Bronchial epithelial cell (primary cell): ENCODE results near the gene CISD1. TPM values are rescaled to one million over a fixed set of nuclear protein-coding genes. Genes with fewer than 3 reads are reported as not detected.
"Not testable (repeated sequence)": the region's sequence is repeated elsewhere in the genome, so short reads cannot be mapped to it uniquely, and the experiment has no call there.

Source experiments
- DNase-seq: peaks from one replicate; pipeline ENCODE4 v3.0.0-alpha.2; 2010; ENCODE audit warnings: low read depth
- FAIRE-seq: peaks from 2 replicates; lab custom pipeline; 2011; peaks lifted over from hg19 to GRCh38; lab: Jason Lieb, UNC
- H3K27me3 ChIP-seq: 2 replicates; pipeline ENCODE4 v1.5.1; 2011; ENCODE audit warnings: low read length; ENCODE audit not compliant: control insufficient read depth, insufficient read depth
- H3K36me3 ChIP-seq: 2 replicates; pipeline ENCODE4 v1.5.1; 2011; ENCODE audit warnings: low read length; ENCODE audit not compliant: control insufficient read depth, insufficient read depth
- H3K4me3 ChIP-seq: 2 replicates; pipeline ENCODE4 v1.5.1; 2011; ENCODE audit warnings: mild to moderate bottlenecking, low read depth, low read length, control low read depth
- CTCF ChIP-seq: IDR thresholded peaks from 2 replicates; pipeline ENCODE4 v1.5.1; 2011; ENCODE audit warnings: mild to moderate bottlenecking, moderate library complexity, low read length, control low read depth, inconsistent platforms; ENCODE audit not compliant: insufficient read depth, severe bottlenecking
- total RNA-seq: library from RNA; depleted of rRNA; stranded (reverse); fragments of >200 nt; gene quantifications from 2 replicates; pipeline ENCODE4 v1.2.1, GENCODE V29; 2014

The CISD1 gene
- total RNA-seq, 1 donor from 2014 or later: 13.4 TPM

- H3K36me3 ChIP-seq: no peaks in the 10 kb centered on the region
- TF ChIP-seq CTCF: no peak
- no peak overlapping the region for H3K4me3 ChIP-seq
- peak; percentile 84 for DNase-seq
- no peak for FAIRE-seq
- no peaks in the 10 kb centered on the region for H3K27me3 ChIP-seq
These were observed 31.7 kb upstream of the CISD1 start for GRCh38 chr10:58237014-58237834.

- Histone ChIP-seq H3K27me3 (no peaks in the 10 kb centered on the region), H3K4me3 (no peak overlapping the region), H3K36me3 (no peaks in the 10 kb centered on the region)
- DNase-seq (peak; percentile 81), FAIRE-seq (no peak)
- TF ChIP-seq CTCF: no peak
These were observed 29.3 kb upstream of the CISD1 start for GRCh38 chr10:58239561-58240169.

- no peaks in the 10 kb centered on the region for H3K36me3 ChIP-seq
- no peak overlapping the region for H3K4me3 ChIP-seq
- TF ChIP-seq CTCF: no peak
- H3K27me3 ChIP-seq: no peaks in the 10 kb centered on the region
- peak; percentile 30 for DNase-seq
- FAIRE-seq: no peak
These were observed 28.4 kb upstream of the CISD1 start for GRCh38 chr10:58240531-58240930.

- no peak for FAIRE-seq
- DNase-seq: no peak
- H3K27me3 ChIP-seq: no peaks in the 10 kb centered on the region
- no peak overlapping the region for H3K4me3 ChIP-seq
- TF ChIP-seq CTCF: no peak
- H3K36me3 ChIP-seq: no peaks in the 10 kb centered on the region
These were observed 27.6 kb upstream of the CISD1 start for GRCh38 chr10:58241346-58241745.

GRCh38 chr10:58243269-58243668, 25.7 kb upstream of the CISD1 start:
- no peak for DNase-seq
- FAIRE-seq: no peak
- Histone ChIP-seq H3K27me3 (no peaks in the 10 kb centered on the region), H3K4me3 (no peak overlapping the region), H3K36me3 (no peaks in the 10 kb centered on the region)
- no peak for TF ChIP-seq CTCF

- FAIRE-seq, H3K27me3 ChIP-seq, H3K36me3 ChIP-seq, DNase-seq, H3K4me3 ChIP-seq: not testable (repeated sequence)
These were observed 25.2 kb upstream of the CISD1 start for GRCh38 chr10:58243801-58244200.

GRCh38 chr10:58244242-58244641, 24.7 kb upstream of the CISD1 start:
- DNase-seq, H3K27me3 ChIP-seq, H3K36me3 ChIP-seq, FAIRE-seq, H3K4me3 ChIP-seq: not testable (repeated sequence)

GRCh38 chr10:58244666-58245065, 24.3 kb upstream of the CISD1 start:
- not testable (repeated sequence) for H3K27me3 ChIP-seq, FAIRE-seq, H3K36me3 ChIP-seq, DNase-seq, H3K4me3 ChIP-seq
